BLaER1 (cell line): Measurements from ENCODE around the gene STK11.

ENCODE experiments used
- H3K27ac ChIP-seq: shearing (Covaris generic); formaldehyde crosslinking; 2 replicates; pipeline ENCODE4 v1.8.1; 2022
- H3K27me3 ChIP-seq: shearing (Covaris generic); formaldehyde crosslinking; 2 replicates; pipeline ENCODE4 v1.8.1; 2022
- H3K36me3 ChIP-seq: shearing (Covaris generic); formaldehyde crosslinking; 2 replicates; pipeline ENCODE4 v1.8.1; 2022
- H3K4me1 ChIP-seq: shearing (Covaris generic); formaldehyde crosslinking; 2 replicates; pipeline ENCODE4 v1.8.1; 2022
- H3K4me2 ChIP-seq: shearing (Covaris generic); formaldehyde crosslinking; 2 replicates; pipeline ENCODE4 v1.8.1; 2022
- H3K4me3 ChIP-seq: shearing (Covaris generic); formaldehyde crosslinking; 2 replicates; pipeline ENCODE4 v1.8.1; 2022
- H3K9ac ChIP-seq: shearing (Covaris generic); formaldehyde crosslinking; 2 replicates; pipeline ENCODE4 v1.8.1; 2022
- H3K9me3 ChIP-seq: shearing (Covaris generic); formaldehyde crosslinking; 2 replicates; pipeline ENCODE4 v1.8.1; 2022
- H4K20me1 ChIP-seq: shearing (Covaris generic); formaldehyde crosslinking; 2 replicates; pipeline ENCODE4 v1.8.1; 2022
- Cebpa-rat ChIP-seq: shearing (Covaris generic); IDR thresholded peaks from 2 replicates; pipeline ENCODE4 v1.8.1; 2022

The STK11 gene

GRCh38 chr19:1266129-1266915 is 60.7 kb downstream of the STK11 start:
- peak overlapping the region; percentile 77 for H3K9ac ChIP-seq
- TF ChIP-seq Cebpa-rat = no peak
- no peaks in the 10 kb centered on the region for H3K27me3 ChIP-seq
- H3K36me3 ChIP-seq = peaks cover 11% of the 10 kb centered on the region
- H4K20me1 ChIP-seq = peaks cover 51% of the 10 kb centered on the region
- H3K4me3 ChIP-seq = peak overlapping the region; percentile 72
- H3K9me3 ChIP-seq = no peaks in the 10 kb centered on the region
- H3K27ac ChIP-seq = peak overlapping the region; percentile 71
- H3K4me1 ChIP-seq = peaks cover 91% of the 10 kb centered on the region
- H3K4me2 ChIP-seq = peak overlapping the region; percentile 100

DNA sequence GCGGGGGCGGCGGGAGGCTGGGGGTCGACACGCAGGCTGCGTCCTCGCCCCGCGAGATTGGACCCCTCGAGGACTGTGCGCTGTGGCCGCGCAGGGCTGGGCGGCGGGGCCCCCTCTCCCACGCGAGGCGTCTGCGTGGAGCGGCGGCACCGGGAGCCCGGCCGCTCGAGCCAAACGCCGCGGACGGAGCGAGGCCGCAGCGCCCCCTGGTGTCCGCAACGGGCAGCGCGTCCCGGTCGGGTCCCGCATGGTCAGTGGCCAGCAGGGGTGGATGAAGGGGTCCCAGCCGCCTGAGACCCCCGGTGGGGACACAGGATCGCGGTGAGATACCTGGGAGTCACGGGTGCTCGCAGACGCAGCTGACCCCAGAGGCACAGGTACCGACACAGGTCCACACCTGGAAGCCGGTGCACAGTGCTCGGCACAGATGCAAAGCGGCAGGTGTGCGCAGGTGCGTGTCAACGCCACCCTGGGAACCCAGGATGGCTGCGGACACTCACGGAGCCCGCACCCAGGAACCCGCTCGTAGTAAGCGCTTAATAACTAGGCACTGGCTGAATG is 61.4 kb downstream of the STK11 start:
- H3K9ac ChIP-seq = peak overlapping the region; percentile 77
- H3K27ac ChIP-seq = peak overlapping the region; percentile 71
- H3K4me1 ChIP-seq = peaks cover 91% of the 10 kb centered on the region
- H3K27me3 ChIP-seq = no peaks in the 10 kb centered on the region
- H3K9me3 ChIP-seq = no peaks in the 10 kb centered on the region
- no peak for TF ChIP-seq Cebpa-rat
- peak overlapping the region; percentile 72 for H3K4me3 ChIP-seq
- H4K20me1 ChIP-seq = peaks cover 58% of the 10 kb centered on the region
- H3K4me2 ChIP-seq = peak overlapping the region; percentile 100
- peaks cover 17% of the 10 kb centered on the region for H3K36me3 ChIP-seq

GRCh38 chr19:1267477-1268225 is 62.1 kb downstream of the STK11 start:
- H4K20me1 ChIP-seq = peaks cover 64% of the 10 kb centered on the region
- peak overlapping the region; percentile 72 for H3K4me3 ChIP-seq
- TF ChIP-seq Cebpa-rat = peak; percentile 60; the same call in 1 of the 2 replicates
- H3K4me2 ChIP-seq = peak overlapping the region; percentile 100
- peaks cover 91% of the 10 kb centered on the region for H3K4me1 ChIP-seq
- no peaks in the 10 kb centered on the region for H3K27me3 ChIP-seq
- 0 out of 2 replicates have a peak overlapping the region, but pooled peaks have one; percentile 77 for H3K9ac ChIP-seq
- peak overlapping the region; percentile 37; the same call in 1 of the 2 replicates for H3K27ac ChIP-seq
- peaks cover 24% of the 10 kb centered on the region for H3K36me3 ChIP-seq
- H3K9me3 ChIP-seq = no peaks in the 10 kb centered on the region

DNA sequence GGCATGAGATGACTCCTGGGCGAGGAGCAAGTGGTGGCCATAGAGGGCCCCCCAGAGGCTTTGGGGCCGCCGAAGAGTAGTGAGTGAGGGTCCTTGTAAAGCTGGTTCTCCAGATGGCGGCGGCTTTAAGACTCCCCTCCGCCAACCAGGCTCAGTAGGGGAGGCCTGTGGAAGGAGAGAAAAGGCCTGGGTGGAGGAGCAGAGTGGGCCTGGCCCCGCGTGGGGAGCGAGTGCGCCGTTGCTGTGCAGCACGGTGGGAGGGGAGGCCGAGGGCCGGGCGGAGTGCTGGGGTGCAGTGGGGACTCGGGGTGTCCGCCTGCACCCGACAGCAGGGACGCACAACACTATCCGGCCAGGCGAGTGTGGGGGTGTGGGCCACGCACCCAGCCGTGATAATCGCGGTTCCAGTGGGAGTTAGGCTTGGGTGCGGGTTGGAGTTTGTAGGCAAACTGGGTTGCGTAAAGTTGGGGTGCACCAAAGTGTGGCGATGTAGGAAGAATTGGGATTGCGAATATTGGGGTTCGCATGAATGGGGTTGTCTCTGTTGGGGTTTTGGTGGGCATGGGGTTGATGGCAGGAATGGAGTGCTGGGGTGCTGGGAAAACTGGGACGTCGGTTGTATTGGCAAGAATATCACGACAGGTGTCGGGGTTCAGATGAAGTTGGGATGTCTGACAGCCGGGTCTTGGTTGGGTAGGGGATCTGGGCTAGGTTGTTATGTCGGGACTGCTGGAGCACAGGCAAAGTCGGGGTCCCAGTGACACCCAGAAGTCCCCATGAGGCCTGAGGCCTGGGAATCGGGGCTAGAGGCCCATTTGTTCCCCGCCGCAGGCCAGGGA is 62.9 kb downstream of the STK11 start:
- TF ChIP-seq Cebpa-rat = no peak
- Histone ChIP-seq H3K9me3 (no peaks in the 10 kb centered on the region), H3K4me2 (peak overlapping the region; percentile 100), H3K36me3 (peaks cover 32% of the 10 kb centered on the region), H3K27ac (peak overlapping the region; percentile 37; the same call in 1 of the 2 replicates), H4K20me1 (peaks cover 67% of the 10 kb centered on the region), H3K9ac (0 out of 2 replicates have a peak overlapping the region, but pooled peaks have one; percentile 77), H3K4me3 (peak overlapping the region; percentile 81; the same call in 1 of the 2 replicates), H3K4me1 (peaks cover 91% of the 10 kb centered on the region), H3K27me3 (no peaks in the 10 kb centered on the region)

- Histone ChIP-seq H3K4me1 (peaks cover 90% of the 10 kb centered on the region), H3K9me3 (no peaks in the 10 kb centered on the region), H3K4me3 (peak within 1 kb of the TSS; percentile 81), H3K36me3 (peaks cover 38% of the 10 kb centered on the region), H3K27ac (peak within 1 kb of the TSS; percentile 99), H3K27me3 (no peaks in the 10 kb centered on the region), H3K4me2 (peak within 1 kb of the TSS; percentile 100), H4K20me1 (peaks cover 67% of the 10 kb centered on the region), H3K9ac (peak within 1 kb of the TSS; percentile 98)
- no peak for TF ChIP-seq Cebpa-rat
Measured at GRCh38 chr19:1269065-1269477, 63.5 kb downstream of the STK11 start, which contains the start of gene CIRBP. Gene CIRBP, plus strand, starts transcription at chr19:1269332. Its CDS starts 1,602 bp downstream, at chr19:1270934.

DNA sequence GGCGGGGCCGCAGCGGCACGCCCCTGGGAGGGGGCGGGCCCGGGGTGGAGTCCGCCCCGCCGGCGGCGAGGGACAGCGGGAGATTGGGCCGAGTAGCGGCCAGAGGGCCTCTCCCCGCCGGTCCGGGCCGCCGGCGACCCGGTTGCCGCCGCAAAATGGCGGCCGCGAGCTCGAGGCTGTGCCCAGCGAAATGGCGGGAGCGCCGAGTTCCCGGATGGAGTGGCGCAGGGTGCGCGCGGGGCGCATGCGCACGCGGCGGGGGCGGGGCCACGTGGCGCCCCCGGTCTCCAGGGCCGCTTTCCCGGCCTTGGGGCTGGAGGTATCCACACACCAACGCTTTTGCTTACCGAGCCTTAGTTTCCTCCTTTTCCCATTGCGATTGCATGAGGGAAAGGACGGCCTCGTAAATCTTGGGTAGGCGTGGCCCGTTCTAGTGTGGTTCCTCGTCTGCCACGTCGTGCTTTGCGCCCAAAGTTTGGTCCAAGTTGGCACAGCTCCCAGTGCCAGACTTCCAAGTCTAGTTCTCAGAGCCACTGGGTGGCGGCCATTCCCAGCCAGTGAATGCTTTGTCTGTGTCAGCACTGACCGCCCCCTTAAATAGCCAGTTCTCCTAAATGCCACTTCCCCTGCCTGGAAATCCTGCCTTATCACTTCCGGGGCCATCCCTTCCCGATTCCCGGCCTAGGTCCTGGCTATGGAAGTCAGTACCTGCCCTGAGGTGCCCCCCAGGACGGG is 64.1 kb downstream of the STK11 start:
- Histone ChIP-seq H3K27ac (peak overlapping the region; percentile 99), H3K36me3 (peaks cover 44% of the 10 kb centered on the region), H3K9me3 (no peaks in the 10 kb centered on the region), H3K9ac (peak overlapping the region; percentile 98), H3K27me3 (no peaks in the 10 kb centered on the region), H3K4me1 (peaks cover 90% of the 10 kb centered on the region), H4K20me1 (peaks cover 67% of the 10 kb centered on the region), H3K4me3 (peak overlapping the region; percentile 81), H3K4me2 (peak overlapping the region; percentile 99)
- TF ChIP-seq Cebpa-rat = no peak

- Histone ChIP-seq H3K9ac (peak overlapping the region; percentile 98), H3K4me3 (peak overlapping the region; percentile 81), H3K27ac (peak overlapping the region; percentile 99), H4K20me1 (peaks cover 65% of the 10 kb centered on the region), H3K9me3 (no peaks in the 10 kb centered on the region), H3K36me3 (peaks cover 49% of the 10 kb centered on the region), H3K4me1 (peaks cover 88% of the 10 kb centered on the region), H3K27me3 (no peaks in the 10 kb centered on the region), H3K4me2 (peak overlapping the region; percentile 99)
- no peak for TF ChIP-seq Cebpa-rat
Measured at GRCh38 chr19:1270213-1270853, 64.8 kb downstream of the STK11 start.

DNA sequence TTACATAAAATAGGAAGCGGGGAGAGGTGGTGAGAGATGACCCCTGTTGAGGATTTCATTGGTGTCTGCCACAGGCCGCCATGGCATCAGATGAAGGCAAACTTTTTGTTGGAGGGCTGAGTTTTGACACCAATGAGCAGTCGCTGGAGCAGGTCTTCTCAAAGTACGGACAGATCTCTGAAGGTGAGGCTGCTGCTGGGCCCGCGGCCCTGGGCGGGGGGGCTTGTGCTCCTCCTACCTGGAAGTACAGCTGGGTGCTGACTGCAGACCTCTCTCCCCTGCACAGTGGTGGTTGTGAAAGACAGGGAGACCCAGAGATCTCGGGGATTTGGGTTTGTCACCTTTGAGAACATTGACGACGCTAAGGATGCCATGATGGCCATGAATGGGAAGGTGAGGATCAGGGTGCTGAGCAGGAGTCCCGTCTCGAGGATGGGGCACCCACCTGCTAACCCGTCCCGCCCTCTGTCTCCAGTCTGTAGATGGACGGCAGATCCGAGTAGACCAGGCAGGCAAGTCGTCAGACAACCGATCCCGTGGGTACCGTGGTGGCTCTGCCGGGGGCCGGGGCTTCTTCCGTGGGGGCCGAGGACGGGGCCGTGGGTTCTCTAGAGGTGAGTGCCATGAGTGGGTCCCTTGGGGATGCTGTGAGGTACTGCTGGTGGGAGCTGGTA is 65.4 kb downstream of the STK11 start:
- peak overlapping the region; percentile 98 for H3K9ac ChIP-seq
- H3K4me1 ChIP-seq = peaks cover 81% of the 10 kb centered on the region
- TF ChIP-seq Cebpa-rat = no peak
- no peaks in the 10 kb centered on the region for H3K9me3 ChIP-seq
- no peaks in the 10 kb centered on the region for H3K27me3 ChIP-seq
- peak overlapping the region; percentile 99 for H3K4me2 ChIP-seq
- H3K27ac ChIP-seq = peak overlapping the region; percentile 99
- peaks cover 49% of the 10 kb centered on the region for H3K36me3 ChIP-seq
- H4K20me1 ChIP-seq = peaks cover 62% of the 10 kb centered on the region
- H3K4me3 ChIP-seq = peak overlapping the region; percentile 81
